HL-60 (cell line): ENCODE measurements around the gene NCOA3.

Experiments
- DNase-seq, 2 experiments: peaks; one replicate each; pipeline ENCODE4 v3.0.0-alpha.2; 2010 to 2020; ENCODE audit warnings: low read depth in 1 of 2, low spot score in 1 of 2
- H3K27ac ChIP-seq: fragments of 250-450 bp; sonication (Bioruptor Pico); replicated peaks from 2 replicates; pipeline ENCODE4 v1.5.1; 2020; ENCODE audit warnings: mild to moderate bottlenecking, moderate library complexity
- H3K27me3 ChIP-seq: fragments of 250-450 bp; sonication (Bioruptor Pico); 2 replicates; pipeline ENCODE4 v1.5.1; 2021; ENCODE audit warnings: mild to moderate bottlenecking, moderate library complexity; ENCODE audit not compliant: insufficient read depth, poor library complexity, severe bottlenecking
- H3K4me3 ChIP-seq: replicated peaks from 2 replicates; pipeline ENCODE4 v1.5.1; 2011; ENCODE audit warnings: mild to moderate bottlenecking, control low read depth, low read length; ENCODE audit not compliant: insufficient read depth
- GABPA ChIP-seq: IDR thresholded peaks from 2 replicates; pipeline ENCODE4 v1.6.1; 2012; ENCODE audit warnings: low read depth
- POLR2AphosphoS5 ChIP-seq: IDR thresholded peaks from 2 replicates; pipeline ENCODE4 v1.6.1; 2012; ENCODE audit warnings: low read depth
- SPI1 ChIP-seq: IDR thresholded peaks from 2 replicates; pipeline ENCODE4 v1.6.1; 2012; ENCODE audit warnings: low read depth, mild to moderate bottlenecking, borderline replicate concordance
- TF ChIP-seq, protein P1 (sequence below): IDR thresholded peaks from 2 replicates; pipeline ENCODE4 v1.6.1; 2012; ENCODE audit warnings: low read depth; ENCODE audit not compliant: insufficient replicate concordance
- TF ChIP-seq, protein P2 (sequence below): IDR thresholded peaks from one replicate; pipeline ENCODE4 v1.5.1; 2011; ENCODE audit warnings: low read length, control low read depth, inconsistent platforms; ENCODE audit not compliant: insufficient read depth

NCOA3 gene

DNA sequence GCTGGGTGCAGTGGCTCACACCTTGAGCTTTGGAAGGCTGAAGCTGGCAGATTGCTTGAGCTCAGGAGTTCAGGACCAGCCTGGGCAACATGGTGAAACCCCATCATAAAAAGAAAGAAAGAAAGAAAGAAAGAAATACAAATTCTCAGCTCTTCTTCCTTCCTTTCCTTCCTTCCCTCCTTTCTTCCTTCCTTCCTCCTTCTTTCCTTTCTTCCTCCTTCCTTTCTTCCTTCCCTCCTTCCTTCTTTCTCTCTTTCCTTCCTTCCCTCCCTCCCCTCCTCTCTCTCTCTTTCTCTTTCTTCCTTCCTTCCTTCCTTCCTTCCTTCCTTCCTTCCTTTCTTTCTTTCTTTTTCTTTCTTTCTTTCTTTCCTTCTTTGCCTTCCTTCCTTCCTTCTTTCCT lies 21.0 kb upstream of the NCOA3 start:
- TF ChIP-seq SPI1 = no peak
- TF ChIP-seq, protein P1, sequence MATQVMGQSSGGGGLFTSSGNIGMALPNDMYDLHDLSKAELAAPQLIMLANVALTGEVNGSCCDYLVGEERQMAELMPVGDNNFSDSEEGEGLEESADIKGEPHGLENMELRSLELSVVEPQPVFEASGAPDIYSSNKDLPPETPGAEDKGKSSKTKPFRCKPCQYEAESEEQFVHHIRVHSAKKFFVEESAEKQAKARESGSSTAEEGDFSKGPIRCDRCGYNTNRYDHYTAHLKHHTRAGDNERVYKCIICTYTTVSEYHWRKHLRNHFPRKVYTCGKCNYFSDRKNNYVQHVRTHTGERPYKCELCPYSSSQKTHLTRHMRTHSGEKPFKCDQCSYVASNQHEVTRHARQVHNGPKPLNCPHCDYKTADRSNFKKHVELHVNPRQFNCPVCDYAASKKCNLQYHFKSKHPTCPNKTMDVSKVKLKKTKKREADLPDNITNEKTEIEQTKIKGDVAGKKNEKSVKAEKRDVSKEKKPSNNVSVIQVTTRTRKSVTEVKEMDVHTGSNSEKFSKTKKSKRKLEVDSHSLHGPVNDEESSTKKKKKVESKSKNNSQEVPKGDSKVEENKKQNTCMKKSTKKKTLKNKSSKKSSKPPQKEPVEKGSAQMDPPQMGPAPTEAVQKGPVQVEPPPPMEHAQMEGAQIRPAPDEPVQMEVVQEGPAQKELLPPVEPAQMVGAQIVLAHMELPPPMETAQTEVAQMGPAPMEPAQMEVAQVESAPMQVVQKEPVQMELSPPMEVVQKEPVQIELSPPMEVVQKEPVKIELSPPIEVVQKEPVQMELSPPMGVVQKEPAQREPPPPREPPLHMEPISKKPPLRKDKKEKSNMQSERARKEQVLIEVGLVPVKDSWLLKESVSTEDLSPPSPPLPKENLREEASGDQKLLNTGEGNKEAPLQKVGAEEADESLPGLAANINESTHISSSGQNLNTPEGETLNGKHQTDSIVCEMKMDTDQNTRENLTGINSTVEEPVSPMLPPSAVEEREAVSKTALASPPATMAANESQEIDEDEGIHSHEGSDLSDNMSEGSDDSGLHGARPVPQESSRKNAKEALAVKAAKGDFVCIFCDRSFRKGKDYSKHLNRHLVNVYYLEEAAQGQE = no peak
- TF ChIP-seq GABPA = no peak
- no peak for TF ChIP-seq POLR2AphosphoS5
- TF ChIP-seq, protein P2, sequence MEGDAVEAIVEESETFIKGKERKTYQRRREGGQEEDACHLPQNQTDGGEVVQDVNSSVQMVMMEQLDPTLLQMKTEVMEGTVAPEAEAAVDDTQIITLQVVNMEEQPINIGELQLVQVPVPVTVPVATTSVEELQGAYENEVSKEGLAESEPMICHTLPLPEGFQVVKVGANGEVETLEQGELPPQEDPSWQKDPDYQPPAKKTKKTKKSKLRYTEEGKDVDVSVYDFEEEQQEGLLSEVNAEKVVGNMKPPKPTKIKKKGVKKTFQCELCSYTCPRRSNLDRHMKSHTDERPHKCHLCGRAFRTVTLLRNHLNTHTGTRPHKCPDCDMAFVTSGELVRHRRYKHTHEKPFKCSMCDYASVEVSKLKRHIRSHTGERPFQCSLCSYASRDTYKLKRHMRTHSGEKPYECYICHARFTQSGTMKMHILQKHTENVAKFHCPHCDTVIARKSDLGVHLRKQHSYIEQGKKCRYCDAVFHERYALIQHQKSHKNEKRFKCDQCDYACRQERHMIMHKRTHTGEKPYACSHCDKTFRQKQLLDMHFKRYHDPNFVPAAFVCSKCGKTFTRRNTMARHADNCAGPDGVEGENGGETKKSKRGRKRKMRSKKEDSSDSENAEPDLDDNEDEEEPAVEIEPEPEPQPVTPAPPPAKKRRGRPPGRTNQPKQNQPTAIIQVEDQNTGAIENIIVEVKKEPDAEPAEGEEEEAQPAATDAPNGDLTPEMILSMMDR = no peak
- no peak overlapping the region for H3K4me3 ChIP-seq
- H3K27me3 ChIP-seq = no peaks in the 10 kb centered on the region
- no peak for DNase-seq
- no peak overlapping the region for H3K27ac ChIP-seq

DNA sequence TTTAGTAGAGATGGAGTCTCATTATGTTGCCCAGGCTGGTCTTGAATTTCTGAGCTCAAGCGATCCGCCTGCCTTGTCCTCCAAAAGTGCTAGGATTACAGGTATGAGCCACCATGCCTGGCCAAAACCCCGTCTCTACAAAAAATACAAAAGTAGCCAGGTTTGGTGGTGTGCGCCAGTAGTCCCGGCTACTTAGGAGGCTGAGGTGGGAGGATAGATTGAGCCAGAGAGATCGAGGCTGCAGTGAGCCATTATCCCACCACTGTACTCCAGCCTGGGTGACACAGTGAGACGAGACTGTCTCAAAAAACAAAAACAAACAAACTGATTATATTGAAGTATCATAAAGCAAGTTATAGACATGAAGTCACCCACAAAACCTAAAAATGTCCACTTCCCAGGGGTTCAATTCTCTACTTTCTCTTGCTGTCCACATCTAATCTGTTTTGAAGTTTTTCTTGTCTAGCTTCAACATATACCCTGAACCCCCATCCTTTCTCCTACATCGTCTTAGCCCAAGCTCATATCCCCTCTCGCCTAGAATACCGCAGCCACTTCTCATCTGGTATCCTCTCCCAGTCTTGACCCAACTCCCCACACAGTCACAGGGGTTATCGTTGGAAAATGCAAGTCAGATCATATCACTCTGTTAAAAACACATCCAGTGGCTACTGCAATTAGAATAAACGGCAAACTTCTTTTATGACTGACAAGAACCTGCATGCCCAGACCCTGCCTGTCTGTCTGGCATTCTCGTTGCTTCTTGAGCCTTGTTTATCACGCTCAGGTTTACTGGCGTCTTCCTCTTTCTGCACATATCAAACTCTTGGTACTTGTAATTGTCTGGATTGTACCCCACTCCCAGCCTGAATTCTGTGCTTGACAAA lies 20.1 kb upstream of the NCOA3 start:
- TF ChIP-seq SPI1 (no peak), GABPA (no peak), POLR2AphosphoS5 (no peak)
- TF ChIP-seq, protein P2 = no peak
- TF ChIP-seq, protein P1 = no peak
- no peak for DNase-seq
- no peak overlapping the region for H3K27ac ChIP-seq
- no peaks in the 10 kb centered on the region for H3K27me3 ChIP-seq
- no peak overlapping the region for H3K4me3 ChIP-seq

DNA sequence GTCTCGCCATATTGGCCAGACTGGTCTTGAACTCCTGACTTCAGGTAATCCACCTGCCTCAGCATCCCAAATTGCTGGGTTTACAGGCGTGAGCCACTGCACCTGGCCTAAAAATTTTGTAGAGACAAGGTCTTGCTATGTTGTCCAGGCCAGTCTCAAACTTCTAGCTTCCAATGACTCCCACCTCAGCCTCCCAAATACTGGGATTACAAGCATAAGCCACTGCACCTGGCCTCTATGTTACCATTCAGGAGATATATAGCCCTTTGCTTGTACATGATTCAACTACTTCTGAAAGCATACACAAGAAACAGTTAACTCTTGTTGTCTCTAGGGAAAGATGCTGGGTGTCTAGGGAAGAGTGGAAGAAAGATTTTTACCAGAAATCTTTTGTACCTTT lies 19.0 kb upstream of the NCOA3 start:
- H3K27me3 ChIP-seq = no peaks in the 10 kb centered on the region
- TF ChIP-seq, protein P1 = no peak
- TF ChIP-seq POLR2AphosphoS5 (no peak), SPI1 (no peak), GABPA (no peak)
- TF ChIP-seq, protein P2 = no peak
- no peak for DNase-seq
- H3K27ac ChIP-seq = no peak overlapping the region
- H3K4me3 ChIP-seq = no peak overlapping the region
